Calu3 (cell line): Measurements from ENCODE around the gene MAP1LC3A. TPM values are rescaled to one million over a fixed set of nuclear protein-coding genes. Genes with fewer than 3 reads are reported as not detected.

ENCODE experiments used
- BruUV-seq: library from RNA; stranded (reverse); fragments of 400-500 nt; replicated peaks from 2 replicates; lab custom pipeline; 2021; lab: Mats Ljungman, UMichigan
- CTCF ChIA-PET: fragments of 300-600 bp; sonication (Branson Sonifier 250); formaldehyde crosslinking; loops from one replicate; lab custom pipeline; 2022; ENCODE audit warnings: antibody characterized with exemption; lab: Charles Lee
- DNase-seq: peaks from one replicate; pipeline ENCODE4 v3.0.0; 2022
- H3K27ac Mint-ChIP-seq: one replicate; pipeline ENCODE4 v1.8.0; 2022; ENCODE audit warnings: mixed read lengths; ENCODE audit not compliant: unreplicated experiment
- H3K27me3 Mint-ChIP-seq: one replicate; pipeline ENCODE4 v1.8.0; 2022; ENCODE audit warnings: mixed read lengths; ENCODE audit not compliant: unreplicated experiment
- H3K36me3 Mint-ChIP-seq: one replicate; pipeline ENCODE4 v1.8.0; 2022; ENCODE audit warnings: mild to moderate bottlenecking, moderate library complexity, mixed read lengths; ENCODE audit not compliant: insufficient read depth, unreplicated experiment
- H3K4me1 Mint-ChIP-seq: one replicate; pipeline ENCODE4 v1.8.0; 2022; ENCODE audit warnings: mild to moderate bottlenecking, low read depth, mixed read lengths; ENCODE audit not compliant: unreplicated experiment
- H3K4me3 Mint-ChIP-seq: one replicate; pipeline ENCODE4 v1.8.0; 2022; ENCODE audit warnings: mild to moderate bottlenecking, low read depth, moderate library complexity, mixed read lengths; ENCODE audit not compliant: unreplicated experiment
- H3K9me3 Mint-ChIP-seq: one replicate; pipeline ENCODE4 v1.8.0; 2022; ENCODE audit warnings: low read depth, mixed read lengths; ENCODE audit not compliant: unreplicated experiment
- intact Hi-C: fragments of 100-400 bp; cut with micrococcal nuclease; formaldehyde crosslinking; loops from one replicate; pipeline ENCODE4 v1.10.0; 2022; ENCODE audit not compliant: unreplicated experiment
- total RNA-seq: library from RNA; stranded (reverse); gene quantifications from 2 replicates; pipeline ENCODE4 v1.2.3, GENCODE V29; 2022
- TF ChIP-seq, protein P1 (sequence below): fragments of 200-600 bp; IDR thresholded peaks from one replicate; pipeline ENCODE4 v1.8.0; 2022; ENCODE audit warnings: antibody characterized with exemption; ENCODE audit not compliant: unreplicated experiment

The MAP1LC3A gene
- total RNA-seq, 1 experiment from 2014 or later: 0.78 TPM

DNA sequence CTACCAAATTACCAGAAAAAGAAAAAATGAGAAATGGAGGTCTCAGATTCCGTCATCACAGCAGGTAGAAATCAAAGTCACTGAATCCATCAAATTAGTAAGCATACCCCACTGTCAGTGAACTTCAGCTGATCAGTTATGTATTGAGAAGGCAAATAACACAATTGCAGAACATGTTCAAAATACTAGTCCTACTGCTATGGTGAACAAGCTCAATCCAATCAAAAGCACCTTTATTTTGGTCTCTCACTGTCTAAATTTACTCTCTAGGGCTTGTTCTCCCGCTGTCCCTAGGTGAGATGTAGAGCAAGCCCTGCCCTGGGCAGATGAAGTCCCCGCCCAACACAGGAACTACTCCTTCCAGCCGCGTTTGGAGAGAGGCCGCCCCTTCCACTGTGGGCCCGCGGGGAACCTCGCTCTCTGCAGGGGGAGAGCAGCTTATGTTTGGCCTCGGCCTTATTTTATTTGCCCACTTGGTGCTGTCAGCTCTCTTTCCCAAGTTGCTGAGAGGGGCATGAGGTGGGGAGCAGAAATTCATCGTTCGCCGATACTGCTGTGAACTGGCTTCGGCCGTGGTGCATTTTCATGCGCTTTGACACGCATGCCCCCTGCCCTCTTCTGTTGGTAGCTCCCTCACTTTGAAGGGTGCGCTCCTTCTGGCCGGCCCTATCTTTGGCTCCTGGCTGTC, 14.3 kb upstream of the MAP1LC3A start:
- H3K27ac Mint-ChIP-seq: no peak overlapping the region
- H3K9me3 Mint-ChIP-seq: no peaks in the 10 kb centered on the region
- peaks cover 43% of the 10 kb centered on the region for H3K36me3 Mint-ChIP-seq
- H3K27me3 Mint-ChIP-seq: no peaks in the 10 kb centered on the region
- no peak for DNase-seq
- CTCF ChIA-PET: interaction anchor here (1.0 to 1.2 kb wide), 2 partner anchors 161 to 232 kb away, joined by 3 to 4 read pairs; no protein-coding TSS in a partner anchor
- H3K4me3 Mint-ChIP-seq: no peak overlapping the region
- BruUV-seq: TSS peak; percentile 10
- TF ChIP-seq, protein P1, sequence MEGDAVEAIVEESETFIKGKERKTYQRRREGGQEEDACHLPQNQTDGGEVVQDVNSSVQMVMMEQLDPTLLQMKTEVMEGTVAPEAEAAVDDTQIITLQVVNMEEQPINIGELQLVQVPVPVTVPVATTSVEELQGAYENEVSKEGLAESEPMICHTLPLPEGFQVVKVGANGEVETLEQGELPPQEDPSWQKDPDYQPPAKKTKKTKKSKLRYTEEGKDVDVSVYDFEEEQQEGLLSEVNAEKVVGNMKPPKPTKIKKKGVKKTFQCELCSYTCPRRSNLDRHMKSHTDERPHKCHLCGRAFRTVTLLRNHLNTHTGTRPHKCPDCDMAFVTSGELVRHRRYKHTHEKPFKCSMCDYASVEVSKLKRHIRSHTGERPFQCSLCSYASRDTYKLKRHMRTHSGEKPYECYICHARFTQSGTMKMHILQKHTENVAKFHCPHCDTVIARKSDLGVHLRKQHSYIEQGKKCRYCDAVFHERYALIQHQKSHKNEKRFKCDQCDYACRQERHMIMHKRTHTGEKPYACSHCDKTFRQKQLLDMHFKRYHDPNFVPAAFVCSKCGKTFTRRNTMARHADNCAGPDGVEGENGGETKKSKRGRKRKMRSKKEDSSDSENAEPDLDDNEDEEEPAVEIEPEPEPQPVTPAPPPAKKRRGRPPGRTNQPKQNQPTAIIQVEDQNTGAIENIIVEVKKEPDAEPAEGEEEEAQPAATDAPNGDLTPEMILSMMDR: no peak
- intact Hi-C loops: no loop called here
- no peaks in the 10 kb centered on the region for H3K4me1 Mint-ChIP-seq

DNA sequence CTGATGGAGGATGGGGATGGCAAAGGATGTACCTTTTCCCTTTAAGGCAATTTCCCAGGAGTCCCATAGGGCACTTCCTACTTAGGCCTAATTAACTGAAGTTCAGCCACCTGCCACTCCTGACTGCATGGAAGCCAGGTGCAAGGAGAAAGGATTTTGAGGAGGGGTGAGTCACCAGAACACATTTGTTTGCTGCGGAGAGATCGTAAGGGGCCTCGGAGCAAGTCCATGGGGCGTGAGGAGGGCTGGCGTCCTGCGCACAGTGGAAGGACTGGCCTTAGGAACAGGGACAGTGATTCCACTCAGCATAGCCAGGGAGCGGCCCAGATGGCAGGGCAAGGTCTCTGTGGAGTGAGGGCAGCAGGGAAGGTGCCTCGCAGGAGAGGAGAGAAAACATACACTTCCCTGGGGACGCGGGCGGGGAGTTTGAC, 11.8 kb upstream of the MAP1LC3A start:
- peaks cover 21% of the 10 kb centered on the region for H3K36me3 Mint-ChIP-seq

DNA sequence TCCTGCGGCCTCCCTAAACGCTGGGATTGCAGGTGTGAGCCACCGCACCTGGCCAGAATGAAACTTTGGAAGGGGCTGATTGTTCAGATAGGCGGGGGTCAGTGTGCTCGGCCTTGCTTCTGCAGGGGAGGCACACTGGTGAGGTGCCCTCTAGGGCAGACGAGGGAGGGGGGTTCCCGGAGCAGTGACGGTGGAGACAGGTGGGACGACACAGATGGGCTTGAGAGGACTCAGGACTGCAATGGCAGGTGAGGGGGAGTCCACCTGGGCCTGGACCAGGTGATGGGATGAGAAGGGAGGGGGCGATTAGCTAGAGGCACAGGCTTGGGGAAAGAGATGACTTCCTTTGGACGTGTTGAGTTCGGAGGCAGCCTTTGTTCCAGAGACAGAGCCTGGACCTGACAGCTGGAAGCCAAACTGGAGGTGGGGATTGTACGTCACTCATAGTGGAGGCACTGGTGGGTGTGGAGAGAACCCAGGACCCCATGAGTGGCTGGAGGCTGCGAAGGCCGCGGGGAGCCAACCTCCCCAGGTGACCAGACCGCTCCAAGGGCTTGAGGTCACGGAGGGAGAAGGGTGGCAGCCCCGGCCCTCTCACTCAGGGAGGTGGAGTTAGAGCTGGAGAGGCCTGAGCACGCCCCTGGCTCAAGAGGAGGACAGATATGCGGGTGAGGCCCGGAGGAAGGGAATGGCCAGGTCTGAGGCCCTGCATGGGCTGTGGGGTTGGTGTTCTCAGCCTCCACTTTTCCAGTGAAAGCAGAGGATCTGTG, 10.5 kb upstream of the MAP1LC3A start:
- Mint-ChIP-seq H3K4me1 (no peaks in the 10 kb centered on the region), H3K27ac (peak overlapping the region; percentile 4), H3K27me3 (no peaks in the 10 kb centered on the region), H3K36me3 (peaks cover 11% of the 10 kb centered on the region), H3K4me3 (no peak overlapping the region), H3K9me3 (no peaks in the 10 kb centered on the region)
- intact Hi-C loops: no loop called here
- BruUV-seq: no TSS peak
- no peak for DNase-seq
- CTCF ChIA-PET: interaction anchor here (0.6 to 0.9 kb wide), 3 partner anchors 14 to 1677 kb away, joined by 3 read pairs; no protein-coding TSS in a partner anchor
- TF ChIP-seq, protein P1: no peak

More for the DNA sequence above, 11.8 kb upstream of the MAP1LC3A start:
- CTCF ChIA-PET: interaction anchor here (1.0 kb wide), 1 partner anchor 8 kb away, joined by 3 read pairs; no protein-coding TSS in a partner anchor
- no peaks in the 10 kb centered on the region for H3K4me1 Mint-ChIP-seq
- no peak overlapping the region for H3K27ac Mint-ChIP-seq
- H3K9me3 Mint-ChIP-seq: no peaks in the 10 kb centered on the region
- BruUV-seq: no TSS peak
- no peaks in the 10 kb centered on the region for H3K27me3 Mint-ChIP-seq
- TF ChIP-seq, protein P1: no peak
- intact Hi-C loops: no loop called here
- DNase-seq: no peak
- no peak overlapping the region for H3K4me3 Mint-ChIP-seq

DNA sequence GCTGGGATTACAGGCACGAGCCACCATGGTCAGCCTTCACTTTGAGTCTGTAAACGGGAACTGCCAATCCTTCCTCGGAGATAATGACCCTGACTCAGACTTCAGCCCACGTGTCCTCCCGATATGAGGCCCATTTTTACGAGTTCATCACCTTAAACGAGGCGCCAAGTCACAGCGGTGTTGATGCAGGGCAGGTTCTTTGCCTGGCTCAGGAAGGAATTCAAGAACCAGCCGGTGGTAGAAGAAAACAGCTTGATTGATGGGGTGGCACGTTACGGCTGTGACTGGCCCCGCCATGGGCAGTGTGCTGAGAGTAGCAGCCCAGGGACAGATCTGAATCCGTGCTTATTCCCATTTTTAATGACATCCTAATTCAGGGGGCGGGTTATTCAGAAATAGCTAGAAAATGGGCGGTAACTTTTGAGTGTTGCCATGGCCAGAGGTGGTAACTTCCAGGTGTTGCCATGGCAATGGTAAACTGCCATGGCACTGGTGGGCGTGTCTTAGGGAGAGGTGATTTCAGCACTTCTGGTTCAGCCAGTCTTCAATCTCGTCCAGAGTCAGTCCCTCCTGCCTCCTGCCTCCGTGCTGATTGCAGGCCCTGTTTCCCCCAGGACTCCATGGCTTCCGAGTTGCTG, 9.1 kb upstream of the MAP1LC3A start:
- H3K27ac Mint-ChIP-seq: peak overlapping the region; percentile 32
- BruUV-seq: no TSS peak
- H3K27me3 Mint-ChIP-seq: no peaks in the 10 kb centered on the region
- H3K9me3 Mint-ChIP-seq: no peaks in the 10 kb centered on the region
- CTCF ChIA-PET: interaction anchor here (0.9 kb wide), 1 partner anchor 215 kb away, joined by 9 read pairs; no protein-coding TSS in a partner anchor
- intact Hi-C loops: no loop called here
- DNase-seq: peak; percentile 69
- peaks cover 11% of the 10 kb centered on the region for H3K36me3 Mint-ChIP-seq
- H3K4me1 Mint-ChIP-seq: peaks cover 9% of the 10 kb centered on the region
- H3K4me3 Mint-ChIP-seq: no peak overlapping the region
- TF ChIP-seq, protein P1: no peak
